ENCODE data around the gene APOBEC4.

APOBEC4 gene

GRCh38 chr1:183634429-183635065 is 18.6 kb downstream of the APOBEC4 start:
- Histone ChIP-seq H3K9me3 (ENCODE audit: control extremely low read depth in 1 of 5, control insufficient read depth in 4 of 5, insufficient read depth in 2 of 5, low read depth in 1 of 5, low read length in 4 of 5) (no peaks in the 10 kb centered on the region), H3K4me1 (ENCODE audit: control extremely low read depth in 1 of 4, control insufficient read depth in 4 of 4, insufficient read depth in 4 of 4, low read length in 3 of 4) (peaks cover 25 to 40% (median 31%) of the 10 kb centered on the region in 4 experiments), H3K27ac (ENCODE audit: insufficient read depth in 1 of 2, low read depth in 1 of 2, low read length in 2 of 2, poor library complexity in 1 of 2, severe bottlenecking in 2 of 2) (peak overlapping the region; percentile 46 to 83), H3K36me3 (ENCODE audit: control insufficient read depth in 4 of 4, insufficient read depth in 4 of 4, low read length in 3 of 4) (peaks cover 6 to 18% (median 12%) of the 10 kb centered on the region in 4 experiments), H3K27me3 (replicated peaks in 2 of 5; ENCODE audit: control insufficient read depth in 4 of 5, insufficient read depth in 5 of 5, low read length in 4 of 5) (peaks cover 0 to 2% (median 0%) of the 10 kb centered on the region in 5 experiments), H3K4me3 (ENCODE audit: control insufficient read depth in 1 of 7, extremely low read depth in 1 of 7, insufficient read depth in 4 of 7, low read depth in 2 of 7, low read length in 6 of 7) (peak overlapping the region; percentile 86 to 98 (median 90))
- ChIA-PET CTCF (interaction anchor here (0.8 to 1.5 kb wide), 5 partner anchors 21 to 281 kb away, joined by 3 to 6 read pairs (median 3); no protein-coding TSS in a partner anchor), POLR2A (interaction anchor here (0.6 kb wide), 1 partner anchor 44 kb away, joined by 3 read pairs; the partner anchor contains the start of gene NCF2)
- no peak for DNase-seq
- no CpG with 5 or more reads among the region's 10 CpGs for WGBS (ENCODE audit: insufficient coverage)

- H3K27me3 ChIP-seq (replicated peaks in 2 of 5; ENCODE audit: control insufficient read depth in 4 of 5, insufficient read depth in 5 of 5, low read length in 4 of 5) = peaks cover 0 to 2% (median 0%) of the 10 kb centered on the region in 5 experiments
- CTCF ChIA-PET = interaction anchor here (0.8 to 1.5 kb wide), 5 partner anchors 22 to 282 kb away, joined by 3 to 6 read pairs (median 3); no protein-coding TSS in a partner anchor
- H3K36me3 ChIP-seq (ENCODE audit: control insufficient read depth in 4 of 4, insufficient read depth in 4 of 4, low read length in 3 of 4) = peaks cover 7 to 25% (median 16%) of the 10 kb centered on the region in 4 experiments
- H3K9me3 ChIP-seq (ENCODE audit: control extremely low read depth in 1 of 5, control insufficient read depth in 4 of 5, insufficient read depth in 2 of 5, low read depth in 1 of 5, low read length in 4 of 5) = no peaks in the 10 kb centered on the region
- H3K27ac ChIP-seq (ENCODE audit: insufficient read depth in 1 of 2, low read depth in 1 of 2, low read length in 2 of 2, poor library complexity in 1 of 2, severe bottlenecking in 2 of 2) = peak overlapping the region in 1 of 2 experiments; percentile 83
- peak; percentile 66 to 80 (median 69) for DNase-seq
- peak overlapping the region in 6 of 7 experiments; percentile 86 to 98 (median 92) for H3K4me3 ChIP-seq (ENCODE audit: control insufficient read depth in 1 of 7, extremely low read depth in 1 of 7, insufficient read depth in 4 of 7, low read depth in 2 of 7, low read length in 6 of 7)
- no CpG with 5 or more reads among the region's 1 CpG for WGBS (ENCODE audit: insufficient coverage)
- POLR2A ChIA-PET = no interaction called here
- H3K4me1 ChIP-seq (ENCODE audit: control extremely low read depth in 1 of 4, control insufficient read depth in 4 of 4, insufficient read depth in 4 of 4, low read length in 3 of 4) = peaks cover 25 to 40% (median 31%) of the 10 kb centered on the region in 4 experiments
These were observed 19.3 kb downstream of the APOBEC4 start for GRCh38 chr1:183633676-183634343.

GRCh38 chr1:183632964-183633363 is 20.2 kb downstream of the APOBEC4 start:
- Histone ChIP-seq H3K9me3 (ENCODE audit: control extremely low read depth in 1 of 5, control insufficient read depth in 4 of 5, insufficient read depth in 2 of 5, low read depth in 1 of 5, low read length in 4 of 5) (no peaks in the 10 kb centered on the region), H3K27ac (ENCODE audit: insufficient read depth in 1 of 2, low read depth in 1 of 2, low read length in 2 of 2, poor library complexity in 1 of 2, severe bottlenecking in 2 of 2) (peak overlapping the region in 1 of 2 experiments; percentile 41), H3K4me3 (ENCODE audit: control insufficient read depth in 1 of 7, extremely low read depth in 1 of 7, insufficient read depth in 4 of 7, low read depth in 2 of 7, low read length in 6 of 7) (peak overlapping the region in 6 of 7 experiments; percentile 13 to 98 (median 92)), H3K27me3 (replicated peaks in 2 of 5; ENCODE audit: control insufficient read depth in 4 of 5, insufficient read depth in 5 of 5, low read length in 4 of 5) (peaks cover 0 to 2% (median 0%) of the 10 kb centered on the region in 5 experiments), H3K4me1 (ENCODE audit: control extremely low read depth in 1 of 4, control insufficient read depth in 4 of 4, insufficient read depth in 4 of 4, low read length in 3 of 4) (peaks cover 25 to 40% (median 31%) of the 10 kb centered on the region in 4 experiments), H3K36me3 (ENCODE audit: control insufficient read depth in 4 of 4, insufficient read depth in 4 of 4, low read length in 3 of 4) (peaks cover 11 to 32% (median 22%) of the 10 kb centered on the region in 4 experiments)
- POLR2A ChIA-PET = interaction anchor here (0.6 kb wide), 1 partner anchor 1188 kb away, joined by 3 read pairs; no protein-coding TSS in a partner anchor
- no CpG with 5 or more reads among the region's 1 CpG for WGBS (ENCODE audit: insufficient coverage)
- CTCF ChIA-PET = interaction anchor here (1.1 to 1.5 kb wide), 2 partner anchors 22 to 53 kb away, joined by 3 to 4 read pairs; no protein-coding TSS in a partner anchor
- DNase-seq = no peak

GRCh38 chr1:183632114-183632513 is 21.0 kb downstream of the APOBEC4 start:
- CTCF ChIA-PET = interaction anchor here (0.7 to 1.1 kb wide), 2 partner anchors 10 to 52 kb away, joined by 3 to 4 read pairs; no protein-coding TSS in a partner anchor
- H3K36me3 ChIP-seq (ENCODE audit: control insufficient read depth in 4 of 4, insufficient read depth in 4 of 4, low read length in 3 of 4) = peaks cover 11 to 38% (median 24%) of the 10 kb centered on the region in 4 experiments
- peak overlapping the region in 1 of 2 experiments; percentile 41 for H3K27ac ChIP-seq (ENCODE audit: insufficient read depth in 1 of 2, low read depth in 1 of 2, low read length in 2 of 2, poor library complexity in 1 of 2, severe bottlenecking in 2 of 2)

GRCh38 chr1:183630748-183631147 is 22.4 kb downstream of the APOBEC4 start:
- Histone ChIP-seq H3K27ac (ENCODE audit: insufficient read depth in 1 of 2, low read depth in 1 of 2, low read length in 2 of 2, poor library complexity in 1 of 2, severe bottlenecking in 2 of 2) (peak overlapping the region in 1 of 2 experiments; percentile 29), H3K27me3 (replicated peaks in 2 of 5; ENCODE audit: control insufficient read depth in 4 of 5, insufficient read depth in 5 of 5, low read length in 4 of 5) (no peaks in the 10 kb centered on the region), H3K4me1 (ENCODE audit: control extremely low read depth in 1 of 4, control insufficient read depth in 4 of 4, insufficient read depth in 4 of 4, low read length in 3 of 4) (peaks cover 19 to 37% (median 26%) of the 10 kb centered on the region in 4 experiments), H3K9me3 (ENCODE audit: control extremely low read depth in 1 of 5, control insufficient read depth in 4 of 5, insufficient read depth in 2 of 5, low read depth in 1 of 5, low read length in 4 of 5) (no peaks in the 10 kb centered on the region), H3K36me3 (ENCODE audit: control insufficient read depth in 4 of 4, insufficient read depth in 4 of 4, low read length in 3 of 4) (peaks cover 14 to 40% (median 27%) of the 10 kb centered on the region in 4 experiments), H3K4me3 (ENCODE audit: control insufficient read depth in 1 of 7, extremely low read depth in 1 of 7, insufficient read depth in 4 of 7, low read depth in 2 of 7, low read length in 6 of 7) (no peak overlapping the region)
- DNase-seq = no peak
- CTCF ChIA-PET = interaction anchor here (1.1 kb wide), 1 partner anchor 51 kb away, joined by 3 read pairs; no protein-coding TSS in a partner anchor
- POLR2A ChIA-PET = no interaction called here
- 81% methylated on average over 2 of the region's 2 CpGs for whole genome bisulfite sequencing (ENCODE audit: insufficient coverage)

More at GRCh38 chr1:183632114-183632513, 21.0 kb downstream of the APOBEC4 start:
- Histone ChIP-seq H3K4me1 (ENCODE audit: control extremely low read depth in 1 of 4, control insufficient read depth in 4 of 4, insufficient read depth in 4 of 4, low read length in 3 of 4) (peaks cover 25 to 40% (median 31%) of the 10 kb centered on the region in 4 experiments), H3K9me3 (ENCODE audit: control extremely low read depth in 1 of 5, control insufficient read depth in 4 of 5, insufficient read depth in 2 of 5, low read depth in 1 of 5, low read length in 4 of 5) (no peaks in the 10 kb centered on the region), H3K4me3 (ENCODE audit: control insufficient read depth in 1 of 7, extremely low read depth in 1 of 7, insufficient read depth in 4 of 7, low read depth in 2 of 7, low read length in 6 of 7) (peak overlapping the region in 2 of 7 experiments; percentile 86 to 94), H3K27me3 (replicated peaks in 2 of 5; ENCODE audit: control insufficient read depth in 4 of 5, insufficient read depth in 5 of 5, low read length in 4 of 5) (peaks cover 0 to 2% (median 0%) of the 10 kb centered on the region in 5 experiments)
- WGBS (ENCODE audit: insufficient coverage) = no CpG with 5 or more reads among the region's 2 CpGs
- no peak for DNase-seq
- POLR2A ChIA-PET = interaction anchor here (0.7 kb wide), 1 partner anchor 350 kb away, joined by 3 read pairs; no protein-coding TSS in a partner anchor

GRCh38 chr1:183628537-183628936 is 24.6 kb downstream of the APOBEC4 start:
- ChIA-PET POLR2A (no interaction called here), CTCF (interaction anchor here (1.0 to 1.6 kb wide), 3 partner anchors 24 to 158 kb away, joined by 3 to 5 read pairs (median 4); no protein-coding TSS in a partner anchor)
- Histone ChIP-seq H3K4me3 (ENCODE audit: control insufficient read depth in 1 of 7, extremely low read depth in 1 of 7, insufficient read depth in 4 of 7, low read depth in 2 of 7, low read length in 6 of 7) (no peak overlapping the region), H3K4me1 (ENCODE audit: control extremely low read depth in 1 of 4, control insufficient read depth in 4 of 4, insufficient read depth in 4 of 4, low read length in 3 of 4) (peaks cover 13 to 25% (median 15%) of the 10 kb centered on the region in 4 experiments), H3K36me3 (ENCODE audit: control insufficient read depth in 4 of 4, insufficient read depth in 4 of 4, low read length in 3 of 4) (peaks cover 16 to 47% (median 38%) of the 10 kb centered on the region in 4 experiments), H3K9me3 (ENCODE audit: control extremely low read depth in 1 of 5, control insufficient read depth in 4 of 5, insufficient read depth in 2 of 5, low read depth in 1 of 5, low read length in 4 of 5) (no peaks in the 10 kb centered on the region), H3K27me3 (replicated peaks in 2 of 5; ENCODE audit: control insufficient read depth in 4 of 5, insufficient read depth in 5 of 5, low read length in 4 of 5) (no peaks in the 10 kb centered on the region), H3K27ac (ENCODE audit: insufficient read depth in 1 of 2, low read depth in 1 of 2, low read length in 2 of 2, poor library complexity in 1 of 2, severe bottlenecking in 2 of 2) (no peak overlapping the region)
- DNase-seq = no peak
